ENCODE data around the gene ACTN2. TPM values are rescaled to one million over a fixed set of nuclear protein-coding genes. Genes with fewer than 3 reads are reported as not detected.

The ACTN2 gene
- total RNA-seq, 1 experiment from 2014 or later, result 0.49 TPM

DNA sequence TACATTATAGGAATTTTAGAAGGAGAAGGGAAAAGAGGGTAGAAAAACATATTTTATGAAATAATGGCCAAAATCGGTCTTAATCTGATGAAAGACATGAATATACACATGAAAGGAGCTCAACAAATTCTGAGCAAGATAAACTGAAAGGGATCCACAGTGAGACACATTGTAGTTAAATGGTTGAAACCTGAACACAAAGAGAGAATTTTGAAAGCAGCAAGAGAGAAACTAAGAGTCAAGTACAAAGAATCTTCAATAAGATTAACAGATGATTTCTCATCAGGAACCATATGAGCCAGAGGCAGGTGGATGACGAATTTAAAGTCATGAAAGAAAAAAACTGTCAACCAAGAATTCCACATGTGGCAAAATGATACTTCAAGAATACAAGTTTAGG, 93.0 kb downstream of the ACTN2 start:
- Histone ChIP-seq H3K9me3 (ENCODE audit: control insufficient read depth, insufficient read depth, low read depth, low read length) (peaks cover 13% of the 10 kb centered on the region; the same call in 1 of the 2 replicates), H3K27me3 (ENCODE audit: control insufficient read depth, insufficient read depth, low read length) (no peaks in the 10 kb centered on the region), H3K27ac (ENCODE audit: low read length) (no peak overlapping the region), H3K4me1 (ENCODE audit: control insufficient read depth, insufficient read depth, low read length) (no peaks in the 10 kb centered on the region), H3K4me3 (ENCODE audit: low read depth in 2 of 2, low read length in 2 of 2) (no peak overlapping the region), H3K36me3 (ENCODE audit: control insufficient read depth, insufficient read depth, low read length) (no peaks in the 10 kb centered on the region)
- ATAC-seq (no peak), DNase-seq (ENCODE audit: low read depth, low spot score) (no peak)
- ChIA-PET CTCF (no interaction called here), POLR2A (no interaction called here)
- intact Hi-C loops (cut with micrococcal nuclease; ENCODE audit: unreplicated experiment), result loop anchor here (10.0 kb wide), 1 partner anchor 175 kb away; the partner anchor contains the start of gene HEATR1
- no peak for TF ChIP-seq SIN3A (IDR thresholded peaks at IDR 0.05; ENCODE audit: borderline replicate concordance, insufficient read depth, low read depth, low read length)
- TF ChIP-seq POLR2AphosphoS5 (IDR thresholded peaks at IDR 0.05; ENCODE audit: low read depth, low read length), result no peak
- no peak for TF ChIP-seq REST (IDR thresholded peaks at IDR 0.05; ENCODE audit: insufficient read depth in 1 of 2, low read depth in 2 of 2, low read length in 1 of 2)
- TF ChIP-seq, protein P1, sequence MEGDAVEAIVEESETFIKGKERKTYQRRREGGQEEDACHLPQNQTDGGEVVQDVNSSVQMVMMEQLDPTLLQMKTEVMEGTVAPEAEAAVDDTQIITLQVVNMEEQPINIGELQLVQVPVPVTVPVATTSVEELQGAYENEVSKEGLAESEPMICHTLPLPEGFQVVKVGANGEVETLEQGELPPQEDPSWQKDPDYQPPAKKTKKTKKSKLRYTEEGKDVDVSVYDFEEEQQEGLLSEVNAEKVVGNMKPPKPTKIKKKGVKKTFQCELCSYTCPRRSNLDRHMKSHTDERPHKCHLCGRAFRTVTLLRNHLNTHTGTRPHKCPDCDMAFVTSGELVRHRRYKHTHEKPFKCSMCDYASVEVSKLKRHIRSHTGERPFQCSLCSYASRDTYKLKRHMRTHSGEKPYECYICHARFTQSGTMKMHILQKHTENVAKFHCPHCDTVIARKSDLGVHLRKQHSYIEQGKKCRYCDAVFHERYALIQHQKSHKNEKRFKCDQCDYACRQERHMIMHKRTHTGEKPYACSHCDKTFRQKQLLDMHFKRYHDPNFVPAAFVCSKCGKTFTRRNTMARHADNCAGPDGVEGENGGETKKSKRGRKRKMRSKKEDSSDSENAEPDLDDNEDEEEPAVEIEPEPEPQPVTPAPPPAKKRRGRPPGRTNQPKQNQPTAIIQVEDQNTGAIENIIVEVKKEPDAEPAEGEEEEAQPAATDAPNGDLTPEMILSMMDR (IDR thresholded peaks at IDR 0.05), result no peak
- no peak for TF ChIP-seq TCF7L2 (IDR thresholded peaks at IDR 0.05; ENCODE audit: low read depth, low read length)
- in situ Hi-C loops (cut with HindIII; ENCODE audit: low pct_unique_long_range_greater_than_20kb, low sequenced_read_pairs), result no loop called here
- no TSS peak for BruUV-seq (replicated peaks)

- H3K27me3 ChIP-seq (ENCODE audit: control insufficient read depth, insufficient read depth, low read length), result no peaks in the 10 kb centered on the region; the same call in 1 of the 2 replicates
These were observed 99.2 kb downstream of the ACTN2 start for GRCh38 chr1:236785477-236785876.

More at GRCh38 chr1:236785477-236785876, 99.2 kb downstream of the ACTN2 start:
- DNase-seq (ENCODE audit: low read depth, low spot score) (no peak), ATAC-seq (no peak)
- Histone ChIP-seq H3K4me3 (ENCODE audit: low read depth in 2 of 2, low read length in 2 of 2) (no peak overlapping the region), H3K4me1 (ENCODE audit: control insufficient read depth, insufficient read depth, low read length) (no peaks in the 10 kb centered on the region), H3K27ac (ENCODE audit: low read length) (no peak overlapping the region), H3K9me3 (ENCODE audit: control insufficient read depth, insufficient read depth, low read depth, low read length) (no peaks in the 10 kb centered on the region), H3K36me3 (ENCODE audit: control insufficient read depth, insufficient read depth, low read length) (no peaks in the 10 kb centered on the region)
- intact Hi-C loops (cut with micrococcal nuclease; ENCODE audit: unreplicated experiment) (no loop called here), in situ Hi-C loops (cut with HindIII; ENCODE audit: low pct_unique_long_range_greater_than_20kb, low sequenced_read_pairs) (no loop called here)
- POLR2A ChIA-PET, result no interaction called here
- TF ChIP-seq, protein P1 (IDR thresholded peaks at IDR 0.05), result no peak
- no peak for TF ChIP-seq POLR2AphosphoS5 (IDR thresholded peaks at IDR 0.05; ENCODE audit: low read depth, low read length)
- no peak for TF ChIP-seq SIN3A (IDR thresholded peaks at IDR 0.05; ENCODE audit: borderline replicate concordance, insufficient read depth, low read depth, low read length)
- no peak for TF ChIP-seq REST (IDR thresholded peaks at IDR 0.05; ENCODE audit: insufficient read depth in 1 of 2, low read depth in 2 of 2, low read length in 1 of 2)
- no peak for TF ChIP-seq TCF7L2 (IDR thresholded peaks at IDR 0.05; ENCODE audit: low read depth, low read length)
- no TSS peak for BruUV-seq (replicated peaks)
- CTCF ChIA-PET, result no interaction called here
